C1 segment of cervical spinal cord (tissue), 14 donors: Measurements from ENCODE around the gene SLC30A1.
A peak's percentile ranks its signal among the peaks of the same experiment; 100 is the strongest.
"Not testable (repeated sequence)": the region's sequence is repeated elsewhere in the genome, so short reads cannot be mapped to it uniquely, and the experiment has no call there.

Source experiments
- DNase-seq, 14 donors: peaks; one replicate each; lab custom pipeline; 2025; lab: John Stamatoyannopoulos, UW

Gene SLC30A1

DNA sequence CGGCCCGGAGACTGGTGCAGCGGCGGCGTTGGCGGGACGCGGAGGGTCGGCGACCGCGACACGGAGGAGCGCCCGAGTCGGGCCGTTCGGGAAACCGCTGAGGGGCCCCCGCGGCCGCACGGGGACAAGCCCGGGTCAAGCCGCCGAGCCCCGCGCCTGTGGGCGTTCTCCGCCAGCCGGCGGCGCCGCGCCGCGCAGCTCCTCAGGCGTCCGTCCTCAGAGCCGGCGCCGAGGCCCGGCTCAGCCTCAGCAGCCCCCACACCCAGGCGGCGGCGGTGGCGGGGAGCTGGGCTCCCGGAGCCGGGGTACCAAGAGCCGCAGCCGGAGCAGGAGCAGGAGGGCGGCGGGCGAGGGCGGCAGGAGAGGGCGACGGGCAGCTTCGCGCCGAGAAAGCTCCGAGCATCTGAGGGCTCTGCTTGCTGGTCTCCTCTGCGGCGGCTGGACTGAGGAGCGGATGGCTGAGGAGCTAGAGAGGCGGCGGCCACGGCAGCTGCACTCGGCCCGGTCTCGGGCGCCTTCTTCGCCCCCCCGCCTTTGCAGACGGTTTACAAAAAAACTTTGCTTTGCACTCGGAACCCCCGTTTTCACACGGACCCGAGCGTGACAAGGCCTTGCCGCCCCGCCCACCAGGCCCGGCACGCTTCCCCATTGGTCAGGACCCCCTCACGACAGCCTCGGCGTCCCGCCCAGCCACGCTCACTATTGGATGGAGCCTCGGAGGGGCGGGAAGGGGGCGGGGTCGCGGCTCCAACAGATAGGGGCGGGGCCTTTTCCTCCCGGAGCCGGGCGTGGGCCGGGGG, at the start of gene SLC30A1:
TSS of gene SLC30A1 (minus strand) at position 522 of the 800 bp plus-strand sequence. CDS start 549 bp downstream, outside the sequence.
- DNase-seq = peak; percentile 86 to 99 (median 97)

DNA sequence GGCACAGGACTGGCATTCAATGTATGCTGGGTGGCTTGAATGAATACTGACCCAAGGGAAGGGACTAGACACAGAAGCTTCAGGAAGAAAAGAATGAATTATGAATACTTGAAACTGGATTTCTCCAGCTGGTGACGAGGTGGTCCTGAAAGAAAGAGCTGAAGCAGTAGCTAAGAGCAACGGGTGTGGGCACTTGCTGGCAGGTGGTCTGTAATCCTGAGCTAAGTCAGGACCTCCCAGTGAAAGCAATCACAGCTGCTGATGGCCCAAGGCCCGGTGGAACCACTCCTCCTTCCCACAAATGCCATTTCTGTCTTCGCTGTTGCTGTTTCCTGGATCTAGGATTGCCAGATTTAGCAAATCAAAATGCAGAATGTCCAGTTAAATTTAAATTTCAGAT, 49.5 kb upstream of the SLC30A1 start:
- DNase-seq = no peak

DNA sequence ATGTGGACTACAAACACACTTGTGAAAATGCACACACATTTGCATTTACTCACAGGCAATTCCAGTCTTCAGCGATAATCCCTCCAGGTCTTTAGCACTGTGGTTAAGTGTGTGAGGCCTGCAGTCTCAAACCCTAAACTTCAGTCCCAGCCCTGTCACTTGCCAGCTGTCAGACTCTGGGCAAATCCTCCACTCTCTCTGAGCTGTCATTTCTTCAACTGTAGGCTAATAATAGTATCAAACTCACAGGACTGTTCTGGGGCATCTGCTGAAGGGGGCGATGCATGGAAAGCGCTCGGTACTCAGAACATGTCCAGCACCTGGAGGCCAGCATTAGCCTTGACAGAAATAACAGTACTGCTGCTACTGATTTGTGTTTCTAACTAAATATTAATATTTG, 48.3 kb upstream of the SLC30A1 start:
- no peak for DNase-seq

GRCh38 chr1:211625866-211626265, 46.9 kb upstream of the SLC30A1 start:
- DNase-seq = not testable (repeated sequence)

GRCh38 chr1:211625040-211625439, 46.1 kb upstream of the SLC30A1 start:
- no peak for DNase-seq

GRCh38 chr1:211623515-211623914, 44.6 kb upstream of the SLC30A1 start:
- no peak for DNase-seq

DNA sequence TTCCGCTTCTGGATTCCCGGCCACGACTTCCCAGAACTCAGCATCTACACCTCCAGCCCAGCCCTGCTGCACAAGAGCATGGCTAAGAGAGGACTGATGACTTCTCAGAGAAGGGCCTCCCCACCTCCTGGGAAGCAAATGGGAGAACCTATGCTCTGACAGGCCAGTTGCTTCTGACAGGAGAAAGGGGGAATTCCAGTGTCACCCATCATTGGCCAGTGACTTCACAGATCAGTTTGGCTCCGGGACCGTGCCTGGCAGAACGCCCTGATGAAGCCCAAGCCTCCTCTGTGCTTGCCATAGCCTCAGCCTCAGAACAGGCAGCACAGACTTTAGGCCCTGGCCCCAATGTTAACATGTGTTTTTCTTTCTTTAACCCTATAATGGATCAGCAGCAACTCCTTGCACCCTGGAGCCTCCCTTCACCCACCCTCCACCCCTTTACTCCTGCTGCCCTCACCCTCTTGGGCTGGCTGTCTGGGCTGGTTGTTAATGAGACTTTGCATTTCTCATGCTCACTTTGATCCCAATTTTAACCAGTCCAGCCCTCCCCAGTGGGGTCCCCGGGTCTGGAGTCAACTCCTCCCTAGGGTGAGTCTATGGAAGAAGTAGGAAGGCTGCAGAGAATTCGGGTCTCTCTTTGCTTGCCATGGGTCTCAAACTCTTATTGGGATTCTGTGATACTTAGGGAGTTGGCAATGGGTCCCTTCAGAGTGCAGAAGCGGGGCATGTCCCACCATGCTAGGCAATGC, 42.7 kb upstream of the SLC30A1 start:
- no peak for DNase-seq

GRCh38 chr1:211620097-211620496, 41.1 kb upstream of the SLC30A1 start:
- DNase-seq = no peak

DNA sequence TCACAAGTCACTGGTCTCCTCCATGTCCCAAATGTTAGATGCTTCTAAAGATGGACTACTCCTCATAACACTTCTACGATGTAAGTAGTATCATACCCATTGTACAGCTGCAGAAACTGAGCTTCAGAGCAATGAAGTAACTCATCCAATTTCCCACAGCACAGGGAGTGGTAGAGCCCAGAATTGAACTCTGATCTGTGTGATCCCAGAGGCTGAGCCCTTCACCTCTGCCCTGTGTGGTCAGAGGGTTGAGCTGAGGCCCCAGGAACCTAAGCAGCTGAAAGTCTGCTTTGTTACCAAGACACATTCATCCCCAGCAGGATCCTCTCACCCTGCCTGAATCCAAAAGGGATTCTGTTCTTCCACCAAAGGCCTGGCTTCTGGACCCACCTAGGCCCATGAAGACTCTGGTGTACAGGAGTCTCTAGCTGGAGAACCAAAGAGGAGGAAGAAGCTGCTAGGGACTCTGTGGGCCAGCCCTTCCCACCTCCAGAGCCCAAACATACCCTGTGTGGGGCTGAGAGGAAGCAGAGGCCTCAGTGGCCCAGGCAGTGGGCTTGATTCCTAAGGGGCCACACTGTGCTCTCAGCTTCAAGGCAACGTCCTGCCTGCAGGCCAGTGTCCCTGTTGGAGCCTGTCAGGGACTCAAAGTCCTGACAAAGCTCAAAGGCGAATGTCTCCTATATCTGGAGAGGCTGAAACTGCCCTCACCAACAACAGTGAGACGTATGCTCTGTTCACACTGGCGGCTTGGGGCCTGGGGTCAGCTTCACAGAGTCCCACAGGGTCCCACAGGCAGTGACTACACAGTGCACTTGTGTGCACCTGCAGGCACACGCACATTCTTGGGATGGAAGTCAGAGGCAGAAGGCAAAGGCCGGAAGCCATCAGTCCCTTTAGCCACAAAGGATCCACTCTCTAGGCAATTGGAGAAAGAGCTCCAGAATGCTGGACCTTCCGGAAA, 40.4 kb upstream of the SLC30A1 start:
- DNase-seq = no peak

DNA sequence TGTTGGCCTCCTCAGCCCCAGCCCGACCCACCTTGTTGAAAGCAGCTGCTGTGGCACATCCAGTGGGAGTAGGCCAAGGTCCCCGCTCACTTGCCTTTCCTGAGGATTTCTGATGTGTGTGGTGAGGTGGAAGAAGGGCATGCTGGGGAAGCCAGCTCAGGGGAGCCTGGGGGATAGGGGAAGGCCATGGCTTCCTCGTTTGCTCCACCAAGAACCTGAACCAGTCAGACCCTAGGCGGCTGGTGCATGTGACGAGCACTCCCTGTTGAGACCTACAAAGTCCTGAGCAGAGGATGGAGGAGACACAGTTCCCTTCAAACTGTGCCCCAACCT, 38.0 kb upstream of the SLC30A1 start:
- no peak for DNase-seq

- DNase-seq = peak in 8 of 14 donors; percentile 5 to 86 (median 31)
These were observed 37.4 kb upstream of the SLC30A1 start for GRCh38 chr1:211616231-211616964.

DNA sequence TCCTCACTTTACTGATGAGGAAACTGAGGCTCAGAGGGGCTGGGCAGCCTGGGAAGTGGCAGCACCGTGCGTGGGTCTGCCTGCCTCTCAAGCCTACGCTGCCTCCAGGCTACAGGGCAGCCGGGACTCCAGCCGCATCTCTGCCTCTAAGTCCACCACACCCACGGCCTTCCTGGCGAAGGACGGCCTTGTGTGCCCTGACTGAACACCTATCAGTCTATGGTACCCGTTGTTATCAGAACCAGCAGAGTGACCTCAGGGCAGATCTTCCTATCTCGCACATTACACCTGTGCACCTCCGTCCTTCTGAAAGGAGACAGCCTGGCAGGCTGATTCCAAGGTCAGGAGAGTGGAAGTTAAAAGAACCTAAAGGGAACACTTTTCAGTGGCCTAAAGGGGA, 35.7 kb upstream of the SLC30A1 start:
- DNase-seq = no peak

DNA sequence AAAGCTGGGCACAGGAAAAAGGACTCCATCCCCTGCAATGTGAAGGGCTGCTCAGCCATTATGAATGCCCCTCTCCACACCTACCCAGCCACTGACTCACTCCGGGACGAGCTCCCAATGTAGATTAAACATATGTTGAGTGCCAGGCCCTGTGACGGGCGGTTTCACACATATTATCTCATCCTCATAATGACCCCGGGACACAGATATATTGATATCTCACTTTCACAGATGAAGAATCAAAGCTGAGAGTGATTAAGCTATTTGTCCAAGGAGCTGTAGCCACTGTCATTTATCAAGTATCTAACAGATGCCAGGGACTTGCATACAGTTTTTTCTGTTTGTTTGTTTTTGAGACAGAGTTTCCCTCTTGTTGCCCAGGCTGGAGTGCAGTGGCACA, 35.0 kb upstream of the SLC30A1 start:
- no peak for DNase-seq

DNA sequence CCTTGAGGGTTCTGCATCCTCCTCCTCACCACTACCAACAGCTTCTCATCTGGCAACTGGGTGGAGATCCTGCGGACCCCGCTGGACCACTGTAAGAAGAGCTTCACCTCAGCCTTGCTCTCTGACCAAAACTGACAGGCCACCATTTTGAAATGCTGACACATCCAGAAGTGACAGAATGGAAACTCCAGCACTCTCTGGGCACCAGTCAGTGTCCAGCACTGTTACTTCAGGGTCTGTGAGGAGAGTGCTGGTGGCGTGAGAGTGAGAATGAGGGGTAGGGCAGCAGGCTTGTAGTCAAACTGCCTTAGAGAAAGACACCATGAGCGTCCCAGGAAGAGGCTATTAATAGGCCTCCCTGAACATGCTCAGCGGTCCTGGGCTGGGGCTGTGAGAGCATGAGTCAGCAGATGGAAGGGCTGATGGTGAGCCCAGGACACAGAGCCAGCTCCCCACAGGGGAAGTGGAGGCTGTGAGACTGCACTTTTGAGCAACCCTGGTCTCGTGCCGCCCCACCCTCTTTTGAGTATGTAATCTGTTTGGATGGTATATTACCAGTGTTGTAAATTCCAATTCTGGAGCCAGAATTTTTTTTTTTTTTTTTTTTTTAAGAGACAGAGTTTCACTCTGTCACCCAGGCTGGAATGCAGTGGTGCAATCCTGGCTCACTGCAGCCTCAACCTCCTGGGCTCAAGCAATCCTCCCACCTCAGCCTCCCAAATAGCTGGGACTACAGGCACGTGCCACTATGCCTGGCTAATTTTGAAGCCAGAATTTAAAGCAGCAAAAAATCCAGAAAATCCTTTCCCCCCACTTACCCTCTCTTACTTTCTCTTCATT, 34.4 kb upstream of the SLC30A1 start:
- DNase-seq = peak in 8 of 14 donors; percentile 8 to 56 (median 22)

DNA sequence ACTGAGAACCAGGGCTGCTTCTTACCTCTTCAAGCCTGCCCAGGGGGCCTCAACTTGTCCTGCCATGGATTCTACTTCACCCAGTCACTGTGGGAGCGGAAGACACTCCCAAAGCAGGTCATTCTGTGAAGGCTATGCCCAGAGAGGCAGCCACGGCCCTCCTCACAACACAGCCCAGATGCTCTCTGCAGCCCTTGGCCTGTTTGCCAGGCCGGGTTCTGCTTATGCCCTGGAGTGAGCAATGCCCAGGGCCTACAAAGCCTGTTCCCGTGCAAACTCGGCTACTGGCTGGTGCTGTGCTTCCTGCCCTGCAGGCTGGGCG, 33.8 kb upstream of the SLC30A1 start:
- DNase-seq = no peak

- DNase-seq = no peak
These were observed 32.9 kb upstream of the SLC30A1 start for GRCh38 chr1:211611818-211612217.

DNA sequence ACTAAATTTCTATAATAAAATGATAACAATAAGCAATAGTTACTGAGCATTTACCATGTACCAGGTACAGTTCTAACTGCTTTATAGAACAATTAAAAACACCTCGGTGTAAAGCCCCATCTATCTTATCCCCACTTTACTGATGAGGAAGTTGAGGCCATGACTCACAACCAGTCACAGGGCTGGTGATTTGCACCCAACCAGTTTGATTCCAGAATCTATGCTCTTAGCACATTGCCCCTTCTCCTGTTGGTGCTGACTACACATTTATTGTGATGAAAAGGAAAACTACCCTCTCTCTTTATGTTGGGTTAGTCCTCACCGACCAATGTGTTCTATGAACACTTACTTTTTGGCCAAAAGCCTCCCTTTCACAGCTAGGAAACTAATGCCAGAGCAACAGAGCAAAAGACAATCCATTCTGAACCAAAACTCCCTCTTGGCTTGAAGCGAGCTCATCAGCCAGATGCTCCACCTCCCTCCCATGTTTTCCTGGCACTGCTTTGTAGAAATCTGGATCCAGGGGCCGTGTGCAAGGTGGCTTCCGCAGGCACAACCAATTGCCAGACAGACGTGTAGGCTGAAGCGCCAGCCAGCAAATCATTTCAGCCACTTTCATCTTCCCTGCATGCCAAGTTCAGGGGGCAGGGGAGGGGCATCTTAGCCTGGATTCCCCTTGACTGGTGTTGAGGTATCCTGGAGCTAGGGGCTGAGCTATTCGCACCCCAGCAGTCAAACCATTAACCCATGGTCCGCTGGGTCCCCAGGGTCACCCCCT, 32.0 kb upstream of the SLC30A1 start:
- peak in 6 of 14 donors; percentile 10 to 63 (median 36) for DNase-seq

DNA sequence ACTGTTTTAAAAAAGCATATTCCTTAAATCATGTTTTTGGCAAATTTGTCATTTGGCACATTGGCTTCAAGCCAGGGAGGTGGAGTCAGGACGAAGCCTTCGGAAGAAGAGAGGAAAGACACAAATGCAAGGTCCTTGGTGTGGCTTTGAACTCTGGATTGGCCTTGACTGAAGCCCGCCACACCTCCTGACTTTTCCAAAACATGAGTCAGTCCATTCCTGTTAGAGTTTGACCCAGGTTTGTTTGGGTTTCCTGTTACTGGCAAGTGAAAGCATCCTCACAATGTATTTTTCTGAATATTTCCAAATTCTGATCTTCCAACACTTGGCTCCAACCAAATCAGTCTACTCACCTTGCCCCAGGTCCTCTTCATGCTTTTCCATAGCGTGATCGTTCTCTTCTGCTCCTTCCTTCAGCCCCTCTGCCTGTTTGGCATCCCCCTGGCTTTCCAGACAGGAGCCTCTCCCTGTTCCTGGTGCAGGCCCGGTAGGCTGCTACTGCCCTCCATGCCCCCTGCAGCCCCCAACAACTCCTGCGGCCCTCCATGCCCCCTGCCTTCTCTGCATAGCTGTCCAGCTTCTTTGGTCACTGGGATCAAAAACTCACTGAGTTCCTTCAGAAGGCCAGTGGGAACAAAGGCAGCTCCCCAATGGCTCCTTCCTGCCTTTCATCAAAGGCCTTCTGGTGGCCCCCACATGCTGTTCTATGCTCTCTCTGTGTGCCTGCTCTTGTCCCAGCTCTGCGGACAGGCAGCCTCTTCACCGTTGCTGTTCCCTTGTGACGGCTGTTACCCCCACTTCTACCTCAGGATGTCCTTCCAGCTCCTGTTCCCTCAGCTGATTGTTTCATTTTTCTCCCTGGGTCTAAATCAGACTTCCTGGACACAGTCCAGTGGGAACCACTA, 30.4 kb upstream of the SLC30A1 start:
- DNase-seq = no peak
